H1 (cell line): ENCODE results near the gene CNNM2. TPM values are rescaled to one million over a fixed set of nuclear protein-coding genes. Genes with fewer than 3 reads are reported as not detected.

Experiments used
- CTCF ChIA-PET: fragments of 300-600 bp; sonication (Branson Sonifier 250); formaldehyde crosslinking; loops from one replicate; lab custom pipeline; 2021; ENCODE audit not compliant: partially characterized antibody; lab: Charles Lee
- POLR2A ChIA-PET: fragments of 300-600 bp; sonication (Branson Sonifier 250); formaldehyde crosslinking; loops from one replicate; lab custom pipeline; 2021; ENCODE audit warnings: inconsistent platforms; ENCODE audit not compliant: partially characterized antibody; lab: Charles Lee
- DNase-seq, 2 experiments: peaks; one replicate each; pipeline versions ENCODE4 v3.0.0 to v3.0.0-alpha.2; 2010 to 2022; ENCODE audit warnings: low spot score in 2 of 2, low read depth in 1 of 2, mixed read lengths in 1 of 2
- FAIRE-seq: peaks from 2 replicates; lab custom pipeline; 2011; peaks lifted over from hg19 to GRCh38; lab: Jason Lieb, UNC
- H2AFZ ChIP-seq: 2 replicates; pipeline ENCODE4 v1.8.1; 2012; ENCODE audit warnings: low read length, inconsistent platforms
- H2AK5ac ChIP-seq: 2 replicates; pipeline ENCODE4 v1.6.1; 2013; ENCODE audit warnings: low read depth, low read length
- H2BK120ac ChIP-seq: replicated peaks from 2 replicates; pipeline ENCODE3; 2013; ENCODE audit warnings: low read depth, low read length, inconsistent platforms
- H2BK12ac ChIP-seq: 2 replicates; pipeline ENCODE4 v1.6.1; 2013; ENCODE audit warnings: low read depth, low read length
- H2BK15ac ChIP-seq: 2 replicates; pipeline ENCODE4 v1.6.1; 2013; ENCODE audit warnings: low read length
- H2BK20ac ChIP-seq: 2 replicates; pipeline ENCODE4 v1.6.1; 2013; ENCODE audit warnings: low read length
- H2BK5ac ChIP-seq: 2 replicates; pipeline ENCODE4 v1.6.1; 2013; ENCODE audit warnings: low read depth, low read length
- H3K14ac ChIP-seq: 2 replicates; pipeline ENCODE4 v1.6.1; 2013; ENCODE audit warnings: inconsistent platforms; ENCODE audit not compliant: insufficient read length
- H3K18ac ChIP-seq: 2 replicates; pipeline ENCODE4 v1.6.1; 2013; ENCODE audit warnings: low read length; ENCODE audit errors: extremely low read depth
- H3K23ac ChIP-seq: 2 replicates; pipeline ENCODE4 v1.6.1; 2013; ENCODE audit warnings: inconsistent platforms; ENCODE audit not compliant: insufficient read length
- H3K23me2 ChIP-seq: 2 replicates; pipeline ENCODE4 v1.6.1; 2013; ENCODE audit warnings: low read depth, low read length
- H3K27ac ChIP-seq: 2 replicates; pipeline ENCODE4 v1.6.1; 2011; ENCODE audit warnings: low read depth, low read length, inconsistent platforms
- H3K27me3 ChIP-seq, 4 experiments: replicated peaks in 1 of 4; 1 replicate in 1 of 4; 2 replicates in 3 of 4; pipeline versions ENCODE4 v1.6.1 to v1.8.1; 2011 to 2013; ENCODE audit warnings: low read length in 3 of 4, mild to moderate bottlenecking in 3 of 4, inconsistent platforms in 2 of 4, mixed read lengths in 2 of 4, moderate library complexity in 1 of 4; ENCODE audit not compliant: control insufficient read depth in 3 of 4, insufficient read depth in 3 of 4; ENCODE audit errors: extremely low read depth in 1 of 4
- H3K36me3 ChIP-seq, 4 experiments: 2 replicates each; pipeline versions ENCODE4 v1.6.1 to v1.8.1; 2011 to 2013; ENCODE audit warnings: mild to moderate bottlenecking in 4 of 4, low read length in 3 of 4, moderate library complexity in 2 of 4, control low read depth in 1 of 4, inconsistent platforms in 1 of 4; ENCODE audit not compliant: insufficient read depth in 4 of 4, control insufficient read depth in 2 of 4
- H3K4ac ChIP-seq: replicated peaks from 2 replicates; pipeline ENCODE3; 2013; ENCODE audit warnings: low read length, low read depth, mixed read lengths, inconsistent platforms; ENCODE audit not compliant: insufficient read length
- H3K4me1 ChIP-seq, 4 experiments: replicated peaks in 1 of 4; 1 replicate in 1 of 4; 2 replicates in 3 of 4; pipeline versions ENCODE4 v1.6.1 to v1.8.1; 2011 to 2013; ENCODE audit warnings: low read length in 3 of 4, inconsistent platforms in 2 of 4, mixed read lengths in 1 of 4; ENCODE audit not compliant: insufficient read depth in 4 of 4, control insufficient read depth in 3 of 4
- H3K4me2 ChIP-seq, 2 experiments: 2 replicates each; pipeline versions ENCODE4 v1.6.1 to v1.8.1; 2011 to 2013; ENCODE audit warnings: low read depth in 2 of 2, low read length in 2 of 2, control low read depth in 1 of 2, inconsistent platforms in 1 of 2, mild to moderate bottlenecking in 1 of 2; ENCODE audit not compliant: insufficient read depth in 1 of 2
- H3K4me3 ChIP-seq, 4 experiments: fragments of 200-600, 300-600 bp in 1 of 4; sonication (generic), shearing (Covaris generic), sonication (Bioruptor Twin) in 1 of 4; 2 replicates each; pipeline versions ENCODE4 v1.5.1 to v1.8.1; 2011 to 2016; ENCODE audit warnings: low read length in 4 of 4, low read depth in 3 of 4, control low read depth in 2 of 4, inconsistent platforms in 2 of 4, mild to moderate bottlenecking in 2 of 4, mixed read lengths in 1 of 4, moderate library complexity in 1 of 4; ENCODE audit not compliant: insufficient read depth in 2 of 4; ENCODE audit errors: extremely low read depth in 1 of 4
- H3K56ac ChIP-seq: replicated peaks from 2 replicates; pipeline ENCODE3; 2013; ENCODE audit warnings: low read depth, mild to moderate bottlenecking, mixed read lengths, low read length, inconsistent platforms; ENCODE audit not compliant: insufficient read length
- H3K79me1 ChIP-seq: 2 replicates; pipeline ENCODE4 v1.6.1; 2013; ENCODE audit warnings: low read depth, low read length, control low read depth
- H3K79me2 ChIP-seq, 2 experiments: 2 replicates each; pipeline versions ENCODE4 v1.6.1 to v1.8.1; 2012 to 2013; ENCODE audit warnings: low read length in 2 of 2, mild to moderate bottlenecking in 2 of 2, inconsistent platforms in 1 of 2; ENCODE audit not compliant: insufficient read depth in 2 of 2, control insufficient read depth in 1 of 2
- H3K9ac ChIP-seq, 4 experiments: replicated peaks in 1 of 4; 1 replicate in 1 of 4; 2 replicates in 3 of 4; pipeline versions ENCODE4 v1.6.1 to v1.8.1; 2011 to 2013; ENCODE audit warnings: low read depth in 3 of 4, low read length in 3 of 4, control low read depth in 2 of 4, mild to moderate bottlenecking in 2 of 4, moderate library complexity in 2 of 4, inconsistent platforms in 1 of 4; ENCODE audit errors: extremely low read depth in 1 of 4
- H3K9me3 ChIP-seq, 2 experiments: 2 replicates each; pipeline versions ENCODE4 v1.6.1 to v1.8.1; 2012 to 2013; ENCODE audit warnings: mild to moderate bottlenecking in 2 of 2, moderate library complexity in 2 of 2, control low read depth in 1 of 2, inconsistent platforms in 1 of 2, low read depth in 1 of 2, low read length in 1 of 2, mixed read lengths in 1 of 2; ENCODE audit not compliant: insufficient read depth in 2 of 2
- H4K20me1 ChIP-seq, 2 experiments: replicated peaks in 1 of 2; 2 replicates each; pipeline versions ENCODE3 to v1.8.1; 2011 to 2013; ENCODE audit warnings: inconsistent platforms in 2 of 2, low read length in 2 of 2, mild to moderate bottlenecking in 1 of 2; ENCODE audit not compliant: insufficient read depth in 2 of 2, control insufficient read depth in 1 of 2
- H4K5ac ChIP-seq: 2 replicates; pipeline ENCODE4 v1.6.1; 2013; ENCODE audit warnings: low read length, low read depth, mixed read lengths, inconsistent platforms; ENCODE audit not compliant: insufficient read length
- H4K8ac ChIP-seq: 2 replicates; pipeline ENCODE4 v1.8.0; 2013; ENCODE audit warnings: mild to moderate bottlenecking, moderate library complexity, low read length, inconsistent platforms; ENCODE audit not compliant: insufficient read depth; ENCODE audit errors: extremely low read depth
- H4K91ac ChIP-seq: replicated peaks from 2 replicates; pipeline ENCODE3; 2013; ENCODE audit warnings: low read length, mixed read lengths, inconsistent platforms; ENCODE audit not compliant: insufficient read length
- BACH1 ChIP-seq: IDR thresholded peaks from 2 replicates; pipeline ENCODE4 v1.6.1; 2012; ENCODE audit warnings: low read length, improper control_type of control experiment
- BCL11A ChIP-seq, 2 experiments: IDR thresholded peaks; one replicate each; pipeline ENCODE4 v1.6.1; 2011; ENCODE audit warnings: low read depth in 2 of 2, low read length in 2 of 2, mild to moderate bottlenecking in 2 of 2
- BRCA1 ChIP-seq: IDR thresholded peaks from 2 replicates; pipeline ENCODE4 v1.6.1; 2012; ENCODE audit warnings: low read depth, low read length, improper control_type of control experiment
- CTBP2 ChIP-seq: IDR thresholded peaks from 2 replicates; pipeline ENCODE4 v1.7.0; 2011; ENCODE audit warnings: borderline replicate concordance, mild to moderate bottlenecking, moderate library complexity, mixed read lengths, low read length; ENCODE audit not compliant: insufficient read depth, insufficient read length
- FOSL1 ChIP-seq: IDR thresholded peaks from 2 replicates; pipeline ENCODE4 v1.6.1; 2011; ENCODE audit warnings: mild to moderate bottlenecking, low read depth, low read length, moderate library complexity; ENCODE audit not compliant: insufficient read depth
- NANOG ChIP-seq: IDR thresholded peaks from 2 replicates; pipeline ENCODE4 v1.6.1; 2011; ENCODE audit warnings: low read length, low read depth, mild to moderate bottlenecking, inconsistent platforms; ENCODE audit not compliant: insufficient read depth, poor library complexity, severe bottlenecking
- POLR2AphosphoS5 ChIP-seq: IDR thresholded peaks from 2 replicates; pipeline ENCODE4 v1.6.1; 2011; ENCODE audit warnings: low read depth, low read length
- RAD21 ChIP-seq, 2 experiments: IDR thresholded peaks in 1 of 2; conservative IDR thresholded peaks in 1 of 2; 2 replicates each; pipeline ENCODE4 v1.6.1; 2011; ENCODE audit warnings: low read depth in 2 of 2, low read length in 2 of 2, improper control_type of control experiment in 1 of 2, inconsistent platforms in 1 of 2, mild to moderate bottlenecking in 1 of 2, moderate library complexity in 1 of 2
- SAP30 ChIP-seq: fragments of 300-600 bp; sonication (generic); IDR thresholded peaks from 2 replicates; pipeline ENCODE4 v1.7.1; 2012; ENCODE audit warnings: low read length, moderate library complexity, mild to moderate bottlenecking, inconsistent platforms; ENCODE audit not compliant: insufficient read depth, insufficient replicate concordance
- SIX5 ChIP-seq: IDR thresholded peaks from 2 replicates; pipeline ENCODE4 v1.6.1; 2011; ENCODE audit warnings: mild to moderate bottlenecking, low read depth, low read length
- SP1 ChIP-seq: IDR thresholded peaks from 2 replicates; pipeline ENCODE4 v1.6.1; 2011; ENCODE audit warnings: low read depth, low read length
- TEAD4 ChIP-seq: IDR thresholded peaks from 2 replicates; pipeline ENCODE4 v1.6.1; 2012; ENCODE audit warnings: low read depth, low read length, inconsistent platforms, mixed read lengths
- USF2 ChIP-seq: IDR thresholded peaks from 2 replicates; pipeline ENCODE4 v1.6.1; 2011; ENCODE audit warnings: low read length, improper control_type of control experiment
- WGBS, 2 experiments: shearing (Covaris generic) in 1 of 2; methylation state at CpG; one replicate each; pipeline versions ENCODE4 v1.1.6 to v1.1.7; 2013 to 2015; ENCODE audit warnings: low lambda C conversion rate in 2 of 2, mixed read lengths in 2 of 2, inconsistent platforms in 1 of 2, low coverage in 1 of 2, missing lambda C conversion rate in 1 of 2; ENCODE audit not compliant: insufficient replicate concordance in 2 of 2, insufficient coverage in 1 of 2, insufficient read length in 1 of 2; ENCODE audit errors: extremely low coverage in 1 of 2, missing lambda C conversion rate in 1 of 2; 5-methylcytosine and 5-hydroxymethylcytosine counted together
- polyA plus RNA-seq, 7 experiments: library from polyadenylated mRNA; depleted of rRNA in 3 of 7; stranded (reverse) in 5 of 7; unstranded in 2 of 7; fragments of >200 nt in 5 of 7; fragments of 200-250 nt in 2 of 7; gene quantifications; 1 replicate in 5 of 7; 2 replicates in 1 of 7; 4 replicates in 1 of 7; pipeline versions ENCODE4 v1.2.1 to v1.2.3, GENCODE V29; 2011 to 2013; ENCODE audit warnings: missing spikeins in 2 of 7, mixed read lengths in 2 of 7
- total RNA-seq: library from RNA; stranded (reverse); fragmentation: NEBNext Ultra II Directional; extraction: Animal tissue kit (Norgen Biotek cat#: 25700); gene quantifications from 2 replicates; pipeline ENCODE4 v1.2.1, GENCODE V29; 2021

Gene CNNM2
- total and polyA plus RNA-seq, 2 of the 8 experiments (the other 6 are each of a cell fraction or from before 2014, with no cell fraction given) = 7.3 to 23.6 TPM

DNA sequence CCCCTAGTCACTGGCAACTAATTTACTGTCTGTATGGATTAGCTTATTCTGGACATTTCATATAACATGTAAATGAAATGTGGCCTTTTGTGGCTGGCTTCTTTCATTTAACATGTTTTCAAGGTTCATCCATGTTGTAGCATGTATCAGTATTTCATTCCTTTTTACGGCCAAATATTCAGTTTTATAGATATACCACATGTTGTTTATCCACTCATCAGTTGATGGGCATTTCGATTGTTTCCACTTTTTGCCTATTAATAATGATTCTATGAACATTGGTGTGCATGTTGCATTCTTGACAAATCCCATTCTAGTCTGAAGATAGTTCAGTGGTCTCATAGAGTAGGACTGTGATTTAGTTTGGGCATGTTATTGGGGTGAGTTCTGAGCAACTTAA is 12.6 kb downstream of the CNNM2 start:
- FAIRE-seq (no peak), DNase-seq (no peak)
- Histone ChIP-seq H2AFZ (no peak overlapping the region), H3K9ac (no peak overlapping the region), H2BK20ac (no peak overlapping the region), H3K27ac (no peak overlapping the region), H2BK5ac (no peak overlapping the region), H3K4ac (no peak overlapping the region), H2BK120ac (no peak overlapping the region), H3K14ac (no peak overlapping the region), H3K27me3 (no peaks in the 10 kb centered on the region), H3K56ac (no peak overlapping the region), H2BK12ac (no peak overlapping the region), H4K8ac (no peak overlapping the region), H4K5ac (no peak overlapping the region), H2BK15ac (no peak overlapping the region), H4K20me1 (no peaks in the 10 kb centered on the region), H3K36me3 (no peaks in the 10 kb centered on the region), H3K23ac (no peak overlapping the region), H3K4me3 (no peak overlapping the region), H4K91ac (no peak overlapping the region), H3K79me1 (peaks cover 2% of the 10 kb centered on the region; the same call in 1 of the 2 replicates), H3K79me2 (peaks cover 0 to 10% of the 10 kb centered on the region in 2 experiments; a peak in 2 of 4 replicates), H3K9me3 (no peaks in the 10 kb centered on the region), H3K18ac (no peak overlapping the region), H3K4me1 (no peaks in the 10 kb centered on the region), H3K4me2 (no peak overlapping the region), H3K23me2 (no peaks in the 10 kb centered on the region), H2AK5ac (no peak overlapping the region)
- 92% methylated on average over 2 of the region's 2 CpGs; no CpG with 5 or more reads in 1 of the 2 experiments for WGBS, 2 experiments
- ChIA-PET CTCF (interaction anchor here (1.2 kb wide), 1 partner anchor 13 kb away, joined by 4 read pairs; the partner anchor contains the start of gene CNNM2), POLR2A (no interaction called here)
- TF ChIP-seq BCL11A (IDR thresholded peaks at IDR 0.05; ENCODE audit: low read depth in 2 of 2, low read length in 2 of 2) = no peak
- no peak for TF ChIP-seq BACH1
- TF ChIP-seq BRCA1 = no peak
- no peak for TF ChIP-seq POLR2AphosphoS5
- TF ChIP-seq NANOG = no peak
- no peak for TF ChIP-seq SAP30
- no peak for TF ChIP-seq RAD21 (IDR thresholded peaks at IDR 0.05 in 1 of 2, conservative IDR thresholded peaks at IDR 0.05 in 1 of 2; ENCODE audit: low read depth in 2 of 2, low read length in 2 of 2)
- TF ChIP-seq SIX5 = no peak
- TF ChIP-seq TEAD4 = no peak
- no peak for TF ChIP-seq USF2
- no peak for TF ChIP-seq SP1
- no peak for TF ChIP-seq FOSL1
- no peak for TF ChIP-seq CTBP2
